Tibial nerve (tissue), 4 donors: ENCODE data around the gene PPIA.
"Not testable (repeated sequence)": the region's sequence is repeated elsewhere in the genome, so short reads cannot be mapped to it uniquely, and the experiment has no call there.

Experiments used
- CTCF ChIP-seq, 5 experiments: fragments of 200-600 bp in 3 of 5; fragments of 450-650 bp in 2 of 5; sonication (generic) in 3 of 5; IDR thresholded peaks; one replicate each; pipeline ENCODE4 v1.5.1; 2016 to 2019; ENCODE audit warnings: antibody characterized with exemption in 5 of 5, mild to moderate bottlenecking in 3 of 5, moderate library complexity in 2 of 5
- EP300 ChIP-seq, 2 donors: sonication (generic); formaldehyde crosslinking; IDR thresholded peaks; one replicate each; pipeline ENCODE4 v1.6.1; 2017; ENCODE audit warnings: antibody characterized with exemption in 2 of 2, mild to moderate bottlenecking in 1 of 2
- POLR2A ChIP-seq, 2 donors: fragments of 450-650 bp; IDR thresholded peaks; one replicate each; pipeline ENCODE4 v1.6.1; 2017; ENCODE audit warnings: antibody characterized with exemption in 2 of 2, mild to moderate bottlenecking in 2 of 2, moderate library complexity in 2 of 2

- not testable (repeated sequence) for TF ChIP-seq CTCF, POLR2A, EP300 (IDR thresholded peaks at IDR 0.05)
These were observed 47.0 kb downstream of the PPIA start for GRCh38 chr7:44843440-44843839.
